ENCODE measurements around the gene PAN2.
"Not testable (repeated sequence)": the region's sequence is repeated elsewhere in the genome, so short reads cannot be mapped to it uniquely, and the experiment has no call there.

PAN2 gene

GRCh38 chr12:56330936-56331490, 2.8 kb downstream of the PAN2 start:
- TF ChIP-seq MYC (IDR thresholded peaks at IDR 0.05; ENCODE audit: low read depth, low read length) (no peak), MAX (IDR thresholded peaks at IDR 0.05; ENCODE audit: low read depth, low read length) (no peak), CTCF (IDR thresholded peaks at IDR 0.05; ENCODE audit: low read depth, low read length) (no peak), POLR2A (IDR thresholded peaks at IDR 0.05; ENCODE audit: extremely low read depth, insufficient read length) (no peak)

GRCh38 chr12:56326533-56326932, 7.3 kb downstream of the PAN2 start:
- no peak for DNase-seq (ENCODE audit: low read depth)
- no peak overlapping the region for H3K4me3 ChIP-seq (ENCODE audit: low read depth, low read length)
- no peak for TF ChIP-seq MAX (IDR thresholded peaks at IDR 0.05; ENCODE audit: low read depth, low read length)
- no peak for TF ChIP-seq CTCF (IDR thresholded peaks at IDR 0.05; ENCODE audit: low read depth, low read length)
- no peak for TF ChIP-seq POLR2A (IDR thresholded peaks at IDR 0.05; ENCODE audit: extremely low read depth, insufficient read length)
- TF ChIP-seq MYC (IDR thresholded peaks at IDR 0.05; ENCODE audit: low read depth, low read length), result no peak

More at GRCh38 chr12:56330936-56331490, 2.8 kb downstream of the PAN2 start:
- no peak for DNase-seq (ENCODE audit: low read depth)
- H3K4me3 ChIP-seq (ENCODE audit: low read depth, low read length), result no peak overlapping the region

- TF ChIP-seq POLR2A (IDR thresholded peaks at IDR 0.05; ENCODE audit: extremely low read depth, insufficient read length) (no peak), MYC (IDR thresholded peaks at IDR 0.05; ENCODE audit: low read depth, low read length) (no peak), CTCF (IDR thresholded peaks at IDR 0.05; ENCODE audit: low read depth, low read length) (no peak)
- DNase-seq (ENCODE audit: low read depth), result no peak
- H3K4me3 ChIP-seq (ENCODE audit: low read depth, low read length), result no peak overlapping the region
These were observed 7.7 kb downstream of the PAN2 start for GRCh38 chr12:56326126-56326525.

GRCh38 chr12:56324206-56324605, 9.6 kb downstream of the PAN2 start:
- no peak overlapping the region for H3K4me3 ChIP-seq (ENCODE audit: low read depth, low read length)
- DNase-seq (ENCODE audit: low read depth), result no peak
- TF ChIP-seq POLR2A (IDR thresholded peaks at IDR 0.05; ENCODE audit: extremely low read depth, insufficient read length) (no peak), MYC (IDR thresholded peaks at IDR 0.05; ENCODE audit: low read depth, low read length) (no peak), MAX (IDR thresholded peaks at IDR 0.05; ENCODE audit: low read depth, low read length) (no peak), CTCF (IDR thresholded peaks at IDR 0.05; ENCODE audit: low read depth, low read length) (no peak)

- DNase-seq (ENCODE audit: low read depth); H3K4me3 ChIP-seq (ENCODE audit: low read depth, low read length): not testable (repeated sequence)
These were observed 12.2 kb downstream of the PAN2 start for GRCh38 chr12:56321610-56322009.

GRCh38 chr12:56321027-56321426, 12.8 kb downstream of the PAN2 start:
- no peak overlapping the region for H3K4me3 ChIP-seq (ENCODE audit: low read depth, low read length)
- TF ChIP-seq POLR2A (IDR thresholded peaks at IDR 0.05; ENCODE audit: extremely low read depth, insufficient read length), result no peak
- no peak for TF ChIP-seq MAX (IDR thresholded peaks at IDR 0.05; ENCODE audit: low read depth, low read length)
- no peak for TF ChIP-seq MYC (IDR thresholded peaks at IDR 0.05; ENCODE audit: low read depth, low read length)
- TF ChIP-seq CTCF (IDR thresholded peaks at IDR 0.05; ENCODE audit: low read depth, low read length), result no peak
- peak; percentile 43 for DNase-seq (ENCODE audit: low read depth)
